Mesothelial cell of epicardium (in vitro differentiated cells): ENCODE results near the gene EWSR1. TPM values are rescaled to one million over a fixed set of nuclear protein-coding genes. Genes with fewer than 3 reads are reported as not detected.
A peak's percentile ranks its signal among the peaks of the same experiment; 100 is the strongest.

Experiments
- DNase-seq, 2 experiments: peaks; one replicate each; pipeline ENCODE4 v3.0.0; 2021; ENCODE audit warnings: low spot score in 2 of 2; ENCODE audit not compliant: unreplicated experiment in 2 of 2
- H3K27ac Mint-ChIP-seq: 2 replicates; pipeline ENCODE4 v1.8.0; 2021; ENCODE audit warnings: mixed read lengths
- H3K27me3 Mint-ChIP-seq: 2 replicates; pipeline ENCODE4 v1.8.0; 2021; ENCODE audit warnings: low read depth, mixed read lengths
- H3K36me3 Mint-ChIP-seq: 2 replicates; pipeline ENCODE4 v1.8.0; 2021; ENCODE audit warnings: mixed read lengths
- H3K4me1 Mint-ChIP-seq: 2 replicates; pipeline ENCODE4 v1.8.0; 2021; ENCODE audit warnings: mixed read lengths
- H3K4me3 Mint-ChIP-seq: 2 replicates; pipeline ENCODE4 v1.8.0; 2021; ENCODE audit warnings: mild to moderate bottlenecking, moderate library complexity, mixed read lengths
- H3K9me3 Mint-ChIP-seq: 2 replicates; pipeline ENCODE4 v1.8.0; 2021; ENCODE audit warnings: mixed read lengths
- CTCF ChIP-seq: fragments of 200-600 bp; sonication (generic); IDR thresholded peaks from one replicate; pipeline ENCODE4 v1.5.0; 2021; ENCODE audit warnings: antibody characterized with exemption; ENCODE audit not compliant: unreplicated experiment
- total RNA-seq: library from RNA; stranded (reverse); gene quantifications from 3 replicates; pipeline ENCODE4 v1.2.1, GENCODE V29; 2021

Gene EWSR1
- total RNA-seq, 1 donor from 2014 or later = 381 TPM

- DNase-seq = no peak
- no peak overlapping the region for H3K4me3 Mint-ChIP-seq
- H3K9me3 Mint-ChIP-seq = no peaks in the 10 kb centered on the region
- peaks cover 37% of the 10 kb centered on the region for H3K27me3 Mint-ChIP-seq
- H3K27ac Mint-ChIP-seq = peak overlapping the region; percentile 43
- no peak for TF ChIP-seq CTCF
- H3K4me1 Mint-ChIP-seq = peaks cover 19% of the 10 kb centered on the region
- H3K36me3 Mint-ChIP-seq = peaks cover 3% of the 10 kb centered on the region
These were observed 43.6 kb downstream of the EWSR1 start for GRCh38 chr22:29311464-29312217.

- Mint-ChIP-seq H3K36me3 (peaks cover 3% of the 10 kb centered on the region), H3K27ac (no peak overlapping the region), H3K9me3 (no peaks in the 10 kb centered on the region), H3K4me1 (peaks cover 17% of the 10 kb centered on the region), H3K27me3 (peaks cover 44% of the 10 kb centered on the region), H3K4me3 (no peak overlapping the region)
- DNase-seq = no peak
- TF ChIP-seq CTCF = no peak
These were observed 44.4 kb downstream of the EWSR1 start for GRCh38 chr22:29312218-29313125.

GRCh38 chr22:29313126-29313575 lies 45.1 kb downstream of the EWSR1 start:
- DNase-seq = no peak
- H3K4me3 Mint-ChIP-seq = no peak overlapping the region
- no peak overlapping the region for H3K27ac Mint-ChIP-seq
- peaks cover 3% of the 10 kb centered on the region for H3K36me3 Mint-ChIP-seq
- no peaks in the 10 kb centered on the region for H3K9me3 Mint-ChIP-seq
- H3K27me3 Mint-ChIP-seq = peaks cover 46% of the 10 kb centered on the region
- peak; percentile 61 for TF ChIP-seq CTCF
- peaks cover 15% of the 10 kb centered on the region for H3K4me1 Mint-ChIP-seq

GRCh38 chr22:29313576-29314466 lies 45.8 kb downstream of the EWSR1 start:
- Mint-ChIP-seq H3K4me1 (peaks cover 15% of the 10 kb centered on the region), H3K36me3 (peaks cover 3% of the 10 kb centered on the region), H3K27me3 (peaks cover 46% of the 10 kb centered on the region), H3K27ac (no peak overlapping the region), H3K9me3 (no peaks in the 10 kb centered on the region), H3K4me3 (peak overlapping the region; percentile 60)
- no peak for DNase-seq
- TF ChIP-seq CTCF = no peak
